Osteocyte (in vitro differentiated cells): Measurements from ENCODE around the gene HSPA1A. TPM values are rescaled to one million over a fixed set of nuclear protein-coding genes. Genes with fewer than 3 reads are reported as not detected.
A peak's percentile ranks its signal among the peaks of the same experiment; 100 is the strongest.
"Not testable (repeated sequence)": the region's sequence is repeated elsewhere in the genome, so short reads cannot be mapped to it uniquely, and the experiment has no call there.

ENCODE experiments used
- DNase-seq: peaks from one replicate; pipeline ENCODE4 v3.0.0; 2021; ENCODE audit warnings: mixed read lengths; ENCODE audit not compliant: unreplicated experiment; ENCODE audit errors: extremely low spot score
- H3K27ac Mint-ChIP-seq: one replicate; pipeline ENCODE4 v1.8.0; 2021; ENCODE audit warnings: mild to moderate bottlenecking, mixed read lengths; ENCODE audit not compliant: unreplicated experiment
- H3K27me3 Mint-ChIP-seq: one replicate; pipeline ENCODE4 v1.8.0; 2021; ENCODE audit warnings: mixed read lengths; ENCODE audit not compliant: unreplicated experiment
- H3K36me3 Mint-ChIP-seq: one replicate; pipeline ENCODE4 v1.8.0; 2021; ENCODE audit warnings: mixed read lengths; ENCODE audit not compliant: unreplicated experiment
- H3K4me1 Mint-ChIP-seq: one replicate; pipeline ENCODE4 v1.8.0; 2021; ENCODE audit warnings: mixed read lengths; ENCODE audit not compliant: unreplicated experiment
- H3K4me3 Mint-ChIP-seq: one replicate; pipeline ENCODE4 v1.8.0; 2021; ENCODE audit warnings: mild to moderate bottlenecking, moderate library complexity, mixed read lengths; ENCODE audit not compliant: unreplicated experiment
- H3K9me3 Mint-ChIP-seq: one replicate; pipeline ENCODE4 v1.8.0; 2021; ENCODE audit warnings: mixed read lengths; ENCODE audit not compliant: unreplicated experiment
- total RNA-seq: library from RNA; stranded (reverse); gene quantifications from 2 replicates; pipeline ENCODE4 v1.2.1, GENCODE V29; 2021
- TF ChIP-seq, protein P1 (sequence below): fragments of 200-600 bp; sonication (generic); IDR thresholded peaks from 2 replicates; pipeline ENCODE4 v1.5.0; 2021; ENCODE audit warnings: antibody characterized with exemption, mild to moderate bottlenecking, moderate library complexity

The HSPA1A gene
- total RNA-seq, 1 donor from 2014 or later = 24.8 TPM

DNA sequence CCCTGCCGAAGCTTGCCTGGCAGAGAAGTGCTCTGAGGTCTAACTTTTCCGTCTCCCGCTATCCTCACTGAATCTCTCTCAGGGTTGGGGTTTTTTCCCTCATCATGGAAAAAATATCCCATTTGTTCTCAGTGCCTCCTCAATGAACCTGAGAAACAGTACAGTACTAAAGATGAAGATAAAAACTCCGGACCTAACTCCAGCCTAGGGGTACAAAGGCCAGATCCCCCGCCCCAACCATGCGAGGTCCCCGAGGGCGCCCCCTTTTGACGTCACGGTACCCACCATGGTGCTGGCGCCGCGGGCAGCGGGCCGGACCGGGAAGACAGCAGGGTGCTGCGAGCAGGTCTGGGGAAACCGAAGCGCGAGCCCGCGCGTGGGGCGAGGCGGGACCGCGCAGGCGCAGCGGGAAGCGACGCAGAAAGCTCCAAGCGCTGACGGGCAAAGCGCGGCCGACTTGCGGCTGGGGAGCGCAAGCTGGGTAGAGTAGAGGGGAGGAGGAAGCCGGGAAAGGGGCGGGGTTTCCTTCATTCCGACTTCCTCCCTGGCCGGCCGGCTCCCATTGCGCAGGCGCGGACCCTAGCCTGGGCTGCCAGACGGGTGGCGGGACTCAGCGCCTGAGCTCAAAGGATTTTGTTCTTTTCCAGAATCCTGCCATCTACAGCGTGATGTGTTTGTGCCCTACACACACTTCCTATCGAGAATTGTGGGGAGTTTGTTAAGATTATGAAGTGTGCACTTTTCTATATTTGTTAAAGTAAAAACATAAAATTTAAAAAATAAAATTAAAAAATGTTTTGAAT, 8.7 kb upstream of the HSPA1A start, which contains the start of gene LSM2:
Gene LSM2, minus strand, starts transcription at position 497 of the 803 bp plus-strand sequence. Its CDS starts 209 bp downstream, at position 288.
- H3K9me3 Mint-ChIP-seq = no peaks in the 10 kb centered on the region
- no peaks in the 10 kb centered on the region for H3K27me3 Mint-ChIP-seq

DNA sequence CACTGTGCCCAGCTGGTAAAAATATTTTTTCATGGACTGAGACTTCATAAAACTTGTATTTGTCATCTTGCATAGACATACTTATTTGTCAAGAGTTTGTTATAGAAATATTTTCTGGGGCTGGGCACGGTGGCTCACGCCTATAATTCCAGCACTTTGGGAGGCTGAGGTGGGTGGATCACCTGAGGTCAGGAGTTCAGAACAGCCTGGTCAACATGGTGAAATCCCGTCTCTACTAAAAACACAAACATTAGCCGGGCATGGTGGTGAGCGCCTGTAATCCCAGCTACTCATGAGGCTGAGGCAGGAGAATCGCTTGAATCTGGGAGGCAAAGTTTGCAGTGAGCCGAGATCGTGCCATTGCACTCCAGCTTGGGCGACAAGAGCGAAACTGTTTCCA, 6.7 kb upstream of the HSPA1A start:
- not testable (repeated sequence) for H3K36me3 Mint-ChIP-seq, DNase-seq, H3K4me3 Mint-ChIP-seq, H3K27ac Mint-ChIP-seq, H3K9me3 Mint-ChIP-seq, H3K27me3 Mint-ChIP-seq
- H3K4me1 Mint-ChIP-seq = peaks cover 12% of the 10 kb centered on the region

More for the DNA sequence above, 8.7 kb upstream of the HSPA1A start, which contains the start of gene LSM2:
- DNase-seq = peak; percentile 99
- Mint-ChIP-seq H3K4me1 (peaks cover 12% of the 10 kb centered on the region), H3K27ac (peak within 1 kb of the TSS; percentile 93), H3K4me3 (peak within 1 kb of the TSS; percentile 86), H3K36me3 (no peaks in the 10 kb centered on the region)
- TF ChIP-seq, protein P1, sequence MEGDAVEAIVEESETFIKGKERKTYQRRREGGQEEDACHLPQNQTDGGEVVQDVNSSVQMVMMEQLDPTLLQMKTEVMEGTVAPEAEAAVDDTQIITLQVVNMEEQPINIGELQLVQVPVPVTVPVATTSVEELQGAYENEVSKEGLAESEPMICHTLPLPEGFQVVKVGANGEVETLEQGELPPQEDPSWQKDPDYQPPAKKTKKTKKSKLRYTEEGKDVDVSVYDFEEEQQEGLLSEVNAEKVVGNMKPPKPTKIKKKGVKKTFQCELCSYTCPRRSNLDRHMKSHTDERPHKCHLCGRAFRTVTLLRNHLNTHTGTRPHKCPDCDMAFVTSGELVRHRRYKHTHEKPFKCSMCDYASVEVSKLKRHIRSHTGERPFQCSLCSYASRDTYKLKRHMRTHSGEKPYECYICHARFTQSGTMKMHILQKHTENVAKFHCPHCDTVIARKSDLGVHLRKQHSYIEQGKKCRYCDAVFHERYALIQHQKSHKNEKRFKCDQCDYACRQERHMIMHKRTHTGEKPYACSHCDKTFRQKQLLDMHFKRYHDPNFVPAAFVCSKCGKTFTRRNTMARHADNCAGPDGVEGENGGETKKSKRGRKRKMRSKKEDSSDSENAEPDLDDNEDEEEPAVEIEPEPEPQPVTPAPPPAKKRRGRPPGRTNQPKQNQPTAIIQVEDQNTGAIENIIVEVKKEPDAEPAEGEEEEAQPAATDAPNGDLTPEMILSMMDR = no peak

DNA sequence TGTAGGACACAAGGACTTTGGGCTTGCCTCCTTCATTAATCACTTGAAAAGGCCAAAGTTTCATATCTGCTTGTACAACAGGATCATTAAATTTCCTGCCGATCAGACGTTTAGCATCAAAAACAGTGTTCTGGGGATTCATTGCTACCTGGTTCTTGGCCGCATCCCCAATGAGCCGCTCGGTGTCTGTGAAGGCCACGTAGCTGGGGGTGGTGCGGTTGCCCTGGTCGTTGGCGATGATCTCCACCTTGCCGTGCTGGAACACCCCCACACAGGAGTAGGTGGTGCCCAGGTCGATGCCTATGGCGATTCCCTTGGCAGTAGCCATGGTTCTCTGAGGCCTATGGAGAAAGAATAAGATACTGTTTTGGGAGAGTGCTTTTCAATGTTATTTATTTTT, 3.7 kb upstream of the HSPA1A start:
- Mint-ChIP-seq H3K27me3 (no peaks in the 10 kb centered on the region), H3K4me1 (peaks cover 10% of the 10 kb centered on the region), H3K9me3 (no peaks in the 10 kb centered on the region), H3K4me3 (no peak overlapping the region), H3K27ac (no peak overlapping the region), H3K36me3 (no peaks in the 10 kb centered on the region)
- TF ChIP-seq, protein P1 = no peak
- no peak for DNase-seq

DNA sequence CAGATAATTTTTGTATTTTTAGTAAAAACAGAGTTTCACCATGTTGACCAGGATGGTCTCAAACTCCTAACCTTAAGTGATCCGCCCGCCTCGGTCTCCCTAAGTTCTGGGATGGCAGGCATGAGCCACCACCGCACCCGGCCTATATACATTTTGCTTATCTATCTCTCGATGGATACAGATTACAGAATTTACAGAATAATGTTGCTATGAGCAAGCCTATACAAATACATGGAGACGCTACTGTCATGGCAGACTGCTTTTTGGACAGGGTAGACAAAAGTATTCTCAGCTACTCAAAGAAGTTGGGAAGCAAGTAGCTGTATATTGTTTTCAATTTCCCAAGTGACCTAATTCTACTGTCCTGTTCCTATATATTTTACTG, 1.9 kb upstream of the HSPA1A start:
- TF ChIP-seq, protein P1 = no peak
- DNase-seq = no peak
- no peaks in the 10 kb centered on the region for H3K27me3 Mint-ChIP-seq
- H3K9me3 Mint-ChIP-seq = no peaks in the 10 kb centered on the region
- H3K36me3 Mint-ChIP-seq = no peaks in the 10 kb centered on the region
- H3K4me1 Mint-ChIP-seq = peaks cover 13% of the 10 kb centered on the region
- H3K4me3 Mint-ChIP-seq = no peak overlapping the region
- H3K27ac Mint-ChIP-seq = no peak overlapping the region

DNA sequence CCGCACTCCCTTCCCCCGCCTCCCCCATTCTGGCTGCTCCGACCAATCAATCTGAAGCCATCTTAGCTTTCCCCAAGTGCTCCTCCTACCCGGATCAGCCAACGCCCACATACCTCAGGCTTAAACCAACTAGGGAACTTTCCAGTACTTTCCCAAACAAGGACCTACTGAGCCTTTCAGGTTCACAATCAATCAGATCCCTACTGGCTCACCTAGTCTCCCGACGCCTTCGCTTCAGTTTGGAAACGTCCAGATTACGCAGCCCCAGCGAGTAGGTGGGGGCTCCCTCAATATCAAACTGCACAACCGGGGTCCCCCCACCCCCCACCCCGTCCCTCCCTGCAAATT, 692 bp upstream of the HSPA1A start:
- Mint-ChIP-seq H3K9me3 (no peaks in the 10 kb centered on the region), H3K4me3 (peak overlapping the region; percentile 80), H3K27me3 (no peaks in the 10 kb centered on the region), H3K36me3 (no peaks in the 10 kb centered on the region), H3K4me1 (peaks cover 13% of the 10 kb centered on the region), H3K27ac (peak overlapping the region; percentile 94)
- TF ChIP-seq, protein P1 = no peak
- DNase-seq = peak; percentile 88

DNA sequence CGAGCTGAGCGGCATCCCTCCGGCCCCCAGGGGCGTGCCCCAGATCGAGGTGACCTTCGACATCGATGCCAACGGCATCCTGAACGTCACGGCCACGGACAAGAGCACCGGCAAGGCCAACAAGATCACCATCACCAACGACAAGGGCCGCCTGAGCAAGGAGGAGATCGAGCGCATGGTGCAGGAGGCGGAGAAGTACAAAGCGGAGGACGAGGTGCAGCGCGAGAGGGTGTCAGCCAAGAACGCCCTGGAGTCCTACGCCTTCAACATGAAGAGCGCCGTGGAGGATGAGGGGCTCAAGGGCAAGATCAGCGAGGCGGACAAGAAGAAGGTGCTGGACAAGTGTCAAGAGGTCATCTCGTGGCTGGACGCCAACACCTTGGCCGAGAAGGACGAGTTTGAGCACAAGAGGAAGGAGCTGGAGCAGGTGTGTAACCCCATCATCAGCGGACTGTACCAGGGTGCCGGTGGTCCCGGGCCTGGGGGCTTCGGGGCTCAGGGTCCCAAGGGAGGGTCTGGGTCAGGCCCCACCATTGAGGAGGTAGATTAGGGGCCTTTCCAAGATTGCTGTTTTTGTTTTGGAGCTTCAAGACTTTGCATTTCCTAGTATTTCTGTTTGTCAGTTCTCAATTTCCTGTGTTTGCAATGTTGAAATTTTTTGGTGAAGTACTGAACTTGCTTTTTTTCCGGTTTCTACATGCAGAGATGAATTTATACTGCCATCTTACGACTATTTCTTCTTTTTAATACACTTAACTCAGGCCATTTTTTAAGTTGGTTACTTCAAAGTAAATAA, 2.0 kb downstream of the HSPA1A start:
- not testable (repeated sequence) for DNase-seq
- peak overlapping the region; percentile 58 for H3K4me3 Mint-ChIP-seq

DNA sequence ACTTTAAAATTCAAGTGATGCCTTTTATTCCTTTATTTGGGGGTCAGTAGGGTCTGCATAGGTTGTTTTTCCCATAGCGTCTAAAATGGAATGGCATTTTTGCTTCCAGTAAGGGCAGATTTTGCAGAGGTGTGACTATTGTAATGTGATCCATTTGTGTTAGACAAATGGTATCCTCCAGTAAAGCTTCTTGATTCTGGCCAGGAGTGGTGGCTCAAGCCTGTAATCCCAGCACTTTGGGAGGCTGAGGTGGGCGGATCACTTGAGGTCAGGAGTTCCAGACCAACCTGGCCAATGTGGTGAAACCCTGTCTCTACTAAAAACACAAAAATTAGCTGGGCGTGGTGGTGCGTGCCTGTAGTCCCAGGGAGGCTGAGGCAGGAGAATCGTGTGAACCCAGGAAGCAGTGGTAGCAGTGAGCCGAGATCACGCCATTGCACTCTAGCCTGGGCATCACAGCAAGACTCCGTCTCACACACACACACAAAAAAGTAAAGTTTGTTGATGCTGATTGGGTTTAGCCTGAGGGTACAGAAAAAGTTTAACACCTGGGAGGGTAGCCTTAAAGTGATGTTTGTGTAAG, 2.7 kb downstream of the HSPA1A start:
- H3K4me1 Mint-ChIP-seq = peaks cover 34% of the 10 kb centered on the region
- not testable (repeated sequence) for H3K9me3 Mint-ChIP-seq, DNase-seq, H3K27me3 Mint-ChIP-seq, H3K27ac Mint-ChIP-seq, H3K36me3 Mint-ChIP-seq
- peak overlapping the region; percentile 58 for H3K4me3 Mint-ChIP-seq

More for the DNA sequence above, 2.0 kb downstream of the HSPA1A start:
- H3K9me3 Mint-ChIP-seq, H3K27ac Mint-ChIP-seq, H3K27me3 Mint-ChIP-seq, H3K36me3 Mint-ChIP-seq: not testable (repeated sequence)
- peaks cover 27% of the 10 kb centered on the region for H3K4me1 Mint-ChIP-seq
